Activated CD4-positive, alpha-beta T cell treated with anti-CD3 and anti-CD28 coated beads, Interleukin-2, amount 50 U/mL, for 1 hour (primary cell): Measurements from ENCODE around the gene FBLN2.

Experiments used
- DNase-seq: peaks from one replicate; pipeline ENCODE4 v3.0.0-alpha.2; 2020

Gene FBLN2

GRCh38 chr3:13533885-13534301 lies 15.0 kb upstream of the FBLN2 start:
- no peak for DNase-seq

- no peak for DNase-seq
Measured at GRCh38 chr3:13535526-13535875, 13.4 kb upstream of the FBLN2 start.

DNA sequence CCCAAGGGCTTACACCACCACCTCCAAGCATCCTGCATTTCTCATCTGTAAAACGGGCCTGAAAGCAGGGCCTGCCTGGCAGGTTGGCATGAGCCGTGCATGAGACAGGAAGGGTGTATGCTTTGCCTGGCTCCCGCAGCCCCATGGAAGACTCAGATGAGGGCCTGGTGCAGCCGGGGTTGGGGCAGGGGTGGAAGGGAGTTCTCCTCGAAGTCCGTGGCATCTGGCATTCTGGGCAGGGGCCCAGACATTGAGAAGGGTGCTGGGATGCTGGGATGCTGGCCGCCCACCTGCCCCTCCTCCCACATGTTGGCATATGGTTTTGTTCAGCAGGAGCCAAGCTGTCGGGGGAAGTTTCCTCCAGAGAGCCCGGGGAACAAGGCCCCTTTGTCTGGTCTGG lies 13.0 kb upstream of the FBLN2 start:
- no peak for DNase-seq

- no peak for DNase-seq
Measured at GRCh38 chr3:13536432-13536831, 12.5 kb upstream of the FBLN2 start.

- DNase-seq, result no peak
Measured at GRCh38 chr3:13536832-13537231, 12.1 kb upstream of the FBLN2 start.

- DNase-seq, result no peak
Measured at GRCh38 chr3:13537244-13537908, 11.5 kb upstream of the FBLN2 start.

DNA sequence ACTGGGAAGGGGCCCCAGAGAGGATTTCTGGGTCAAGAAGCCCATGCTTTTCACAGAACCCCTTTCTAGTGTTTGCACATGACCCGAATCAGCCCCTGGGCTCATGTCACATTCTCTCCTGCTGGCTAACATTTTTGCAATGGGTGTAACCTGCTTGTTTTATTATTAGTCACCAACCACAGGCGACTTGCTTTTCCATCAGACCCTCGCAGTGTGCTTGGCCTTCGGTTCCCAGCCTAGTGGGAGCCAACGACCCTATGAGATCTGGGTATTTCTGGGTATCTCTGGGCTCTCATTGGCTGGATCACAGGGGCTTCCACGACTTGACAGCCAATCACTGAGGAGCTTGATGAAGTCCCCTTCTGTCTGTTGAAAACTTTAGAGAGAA lies 11.0 kb upstream of the FBLN2 start:
- no peak for DNase-seq

DNA sequence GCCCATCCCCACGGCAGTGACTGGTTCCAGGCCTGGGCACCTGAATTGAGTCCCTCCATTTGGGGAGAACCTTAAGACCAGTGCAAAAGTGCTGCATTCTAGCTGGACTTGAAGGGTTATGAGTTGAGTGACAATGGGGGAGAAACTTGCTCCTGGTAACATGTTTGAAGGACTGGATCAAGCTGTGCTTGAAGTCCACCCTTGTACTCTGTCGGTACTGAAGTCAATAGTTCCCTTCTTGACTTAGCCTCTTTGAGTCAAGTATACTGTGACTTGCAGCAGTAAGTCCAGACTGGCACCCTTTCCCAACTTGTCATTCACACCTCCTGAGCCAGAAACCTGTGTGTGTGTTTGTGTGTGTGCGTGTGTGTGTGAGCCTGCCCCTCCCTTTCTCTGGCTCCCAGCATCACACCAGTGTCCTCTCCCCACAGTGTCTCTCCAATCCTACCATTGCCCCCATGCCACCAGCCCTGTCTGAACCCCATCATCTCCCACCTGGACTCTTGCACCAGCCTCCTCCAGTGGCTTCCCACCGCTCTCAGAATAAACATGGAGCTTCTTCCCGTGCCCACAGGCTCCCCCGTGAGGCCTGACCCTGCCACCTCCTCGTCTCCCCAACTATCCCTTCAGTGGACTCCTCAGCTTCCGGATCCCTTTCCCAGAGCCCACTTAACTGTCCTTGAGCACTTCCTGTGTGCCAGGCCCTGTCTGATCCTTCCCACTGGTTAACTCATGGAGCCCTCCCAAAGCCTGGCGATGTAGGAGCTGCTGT lies 10.2 kb upstream of the FBLN2 start:
- no peak for DNase-seq

GRCh38 chr3:13539292-13539638 lies 9.7 kb upstream of the FBLN2 start:
- no peak for DNase-seq

DNA sequence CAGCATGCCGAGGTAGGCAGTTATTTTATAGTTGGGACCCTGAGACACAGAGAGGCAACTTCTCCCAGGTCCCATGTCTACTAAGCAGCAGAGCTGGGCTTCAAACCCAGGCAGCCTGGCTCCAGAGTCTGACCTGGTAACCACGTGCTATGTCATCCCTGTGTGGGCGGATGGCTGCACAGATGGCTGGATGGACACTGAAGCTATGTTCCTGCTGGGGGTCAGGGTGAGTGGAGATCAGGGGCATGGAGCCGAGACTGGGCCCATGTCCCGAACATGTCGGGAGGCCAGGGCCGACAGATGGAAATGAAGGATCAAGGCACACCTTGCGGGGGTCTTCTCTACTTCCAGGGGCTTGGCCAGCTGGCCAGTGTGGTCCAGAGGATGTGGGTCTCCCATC lies 9.3 kb upstream of the FBLN2 start:
- no peak for DNase-seq

DNA sequence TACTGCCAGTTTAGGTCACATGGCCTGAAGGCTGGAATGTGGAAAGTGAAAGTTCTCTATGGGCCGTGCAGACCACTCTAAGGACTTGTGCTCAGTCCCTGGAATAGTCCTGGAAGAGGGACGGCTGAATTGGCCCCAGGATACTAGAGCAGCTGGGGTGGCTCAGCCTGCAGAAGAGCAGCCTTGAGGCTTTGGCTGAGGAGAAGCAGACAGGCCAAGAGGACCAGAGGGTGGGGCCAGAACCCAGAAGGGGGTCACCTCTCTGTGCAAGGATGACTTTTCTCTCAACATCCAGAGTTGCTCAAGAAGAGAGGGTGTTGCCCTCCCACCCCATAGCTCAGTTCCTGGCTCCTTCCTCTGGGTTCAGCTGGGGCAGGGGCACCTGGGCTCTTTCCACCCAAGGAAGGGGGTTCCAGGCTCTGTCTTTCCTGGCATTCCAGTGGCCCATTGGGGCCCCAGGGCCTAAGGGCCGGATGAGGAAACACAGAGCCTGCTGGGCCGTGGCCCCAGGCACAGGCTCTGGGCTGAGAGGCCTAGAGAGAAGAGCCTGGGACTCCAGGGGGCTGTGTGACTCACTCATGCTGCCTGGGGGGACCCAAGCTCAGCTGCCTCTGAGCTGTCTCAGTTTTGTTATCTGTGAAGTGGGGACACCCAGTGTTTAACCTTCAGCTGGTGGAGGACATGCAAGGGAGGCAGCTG lies 8.5 kb upstream of the FBLN2 start:
- no peak for DNase-seq

- no peak for DNase-seq
Measured at GRCh38 chr3:13541691-13542090, 7.2 kb upstream of the FBLN2 start.

DNA sequence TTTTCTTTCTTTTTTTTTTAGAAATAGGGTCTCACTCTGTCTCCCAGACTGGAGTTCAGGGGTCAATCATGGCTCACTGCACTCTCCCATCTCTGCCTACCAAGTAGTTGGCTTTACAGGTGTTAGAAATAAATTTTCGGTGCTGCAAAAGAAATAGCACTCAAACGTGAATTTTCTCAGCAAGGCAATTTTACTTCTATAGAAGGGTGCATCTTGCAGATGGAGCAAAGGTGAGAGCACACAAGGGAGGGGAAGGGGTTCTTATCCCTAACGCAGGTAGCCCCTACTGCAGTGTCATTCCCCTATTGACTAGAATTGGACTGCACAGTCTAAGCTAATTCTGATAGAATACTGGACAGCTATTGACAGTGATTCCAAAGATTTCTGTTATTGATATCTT lies 6.8 kb upstream of the FBLN2 start:
- no peak for DNase-seq

GRCh38 chr3:13543253-13543652 lies 5.7 kb upstream of the FBLN2 start:
- DNase-seq, result no peak

DNA sequence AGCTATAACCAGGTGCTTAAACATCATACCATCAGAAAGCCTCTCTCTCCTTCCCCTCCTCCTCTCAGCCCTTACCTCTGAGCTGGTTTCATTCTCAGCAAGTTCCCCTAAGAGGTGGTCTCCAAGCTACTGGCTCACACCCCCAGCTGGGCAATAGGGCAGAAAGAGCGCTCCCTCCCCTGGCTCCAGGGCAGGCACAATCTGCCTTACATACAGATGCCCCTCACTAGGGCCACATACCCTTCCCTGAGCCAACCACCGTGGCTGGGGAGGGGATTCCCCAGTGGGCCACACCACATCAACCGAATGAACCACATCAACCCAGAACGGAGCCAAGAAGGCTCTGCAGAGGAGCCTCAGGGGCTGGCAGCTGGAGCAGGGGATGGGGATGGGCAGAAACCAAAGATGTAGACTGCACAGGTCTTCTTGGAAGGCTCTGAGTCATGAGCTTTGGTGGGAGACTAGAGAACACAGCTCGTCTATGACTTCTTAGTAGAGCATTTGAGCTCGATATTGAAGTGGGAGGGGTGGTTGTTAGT lies 4.6 kb upstream of the FBLN2 start:
- DNase-seq, result peak; percentile 39

- no peak for DNase-seq
Measured at GRCh38 chr3:13544951-13545651, 3.8 kb upstream of the FBLN2 start.

DNA sequence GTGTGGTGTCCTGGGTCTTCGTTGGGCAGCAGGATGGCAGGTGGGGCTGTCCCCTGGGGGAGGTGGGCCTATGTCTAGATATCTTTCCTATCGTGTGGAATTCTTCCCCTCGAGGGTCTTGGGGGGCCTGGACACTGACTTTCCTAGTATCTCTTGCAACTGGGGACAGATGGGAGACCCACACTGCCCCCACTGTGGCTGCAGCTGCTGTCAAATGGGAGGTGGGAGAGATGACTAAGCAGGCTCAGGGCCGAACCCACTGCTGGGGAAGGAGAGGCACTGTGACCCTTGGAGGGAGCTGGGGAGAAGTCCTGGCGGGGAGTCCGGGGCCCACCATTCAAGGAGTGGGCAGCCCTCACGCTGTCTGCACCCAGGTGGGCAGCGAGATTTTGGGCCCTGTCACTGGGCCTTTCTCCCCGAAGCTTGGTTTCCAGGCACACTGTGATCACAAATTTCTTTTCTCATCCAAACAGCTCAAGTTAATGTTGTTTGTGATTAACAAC lies 2.9 kb upstream of the FBLN2 start:
- no peak for DNase-seq

GRCh38 chr3:13546667-13547171 lies 2.2 kb upstream of the FBLN2 start:
- DNase-seq, result no peak

DNA sequence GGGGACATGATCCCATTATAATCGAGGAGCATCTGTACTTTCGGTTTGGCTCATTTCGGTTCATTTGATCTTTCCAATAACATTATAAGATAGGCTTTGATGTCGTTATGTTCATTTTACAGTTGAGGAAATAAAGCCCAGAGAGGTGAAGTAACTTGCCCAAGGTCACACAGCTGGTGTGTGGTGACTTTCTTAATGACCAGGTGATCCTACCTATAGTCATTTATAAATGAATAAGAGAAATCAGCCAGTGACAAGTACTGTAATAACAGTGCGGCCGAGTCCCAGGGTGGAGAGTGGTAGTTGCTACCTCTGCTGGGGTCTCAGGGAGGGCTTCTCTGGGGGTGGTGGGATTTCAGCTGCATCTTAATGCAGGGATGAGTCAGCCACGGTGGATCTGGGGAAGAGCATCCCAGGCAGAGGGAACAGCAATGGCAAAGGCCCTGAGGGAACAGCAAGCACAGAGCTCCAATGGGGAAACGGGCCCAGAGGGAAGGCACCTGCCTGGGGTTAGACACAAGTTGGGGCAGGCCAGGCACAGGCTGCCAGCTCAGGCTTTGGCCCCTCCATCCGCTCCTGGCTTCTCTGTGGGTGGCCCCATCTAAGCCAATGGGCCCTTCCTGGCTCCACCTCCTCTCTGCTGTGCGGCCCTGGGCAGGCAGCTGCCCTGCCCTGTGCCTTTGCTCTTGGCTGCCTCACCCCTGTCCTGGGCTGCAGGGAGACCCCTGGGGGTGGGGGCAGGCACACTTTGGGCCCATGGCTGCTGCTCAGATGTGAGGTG lies 1.1 kb upstream of the FBLN2 start:
- DNase-seq, result no peak

DNA sequence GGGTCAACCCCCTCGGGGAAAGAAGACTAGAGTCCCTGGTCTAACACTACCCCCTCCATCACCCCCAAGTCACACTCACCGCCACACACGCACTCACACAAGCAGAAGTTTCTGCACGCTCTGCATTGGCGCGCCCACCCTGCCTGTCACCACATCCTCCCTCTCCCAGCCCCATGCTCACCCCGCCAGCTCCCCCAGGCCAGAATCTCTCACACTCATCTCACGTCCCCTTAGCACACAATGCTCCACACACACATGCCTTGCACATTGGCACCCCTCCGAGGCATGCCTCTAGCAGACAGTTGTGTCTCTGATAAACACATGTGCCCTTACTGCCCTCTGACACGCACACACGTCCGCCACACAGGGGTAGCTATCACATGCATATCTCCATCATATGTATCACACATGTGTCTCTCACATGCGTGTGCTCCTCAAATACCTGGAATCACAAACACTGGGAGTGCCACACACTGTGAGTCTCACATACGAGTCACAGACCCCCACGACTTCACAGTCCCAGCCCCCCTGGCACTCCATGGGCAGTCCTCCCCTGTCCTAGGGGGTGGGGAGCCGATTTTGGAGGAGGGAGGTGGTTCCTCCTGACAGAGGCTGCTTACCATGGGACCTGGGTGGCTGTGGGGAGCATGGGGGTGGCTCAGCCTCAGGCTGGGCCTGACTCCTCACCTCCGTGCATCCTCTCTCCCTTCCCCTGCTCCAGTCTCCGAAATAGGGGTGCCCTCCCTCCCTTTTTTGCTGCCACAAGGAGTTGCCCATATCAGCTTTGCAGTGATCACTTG lies 898 bp downstream of the FBLN2 start:
- DNase-seq, result no peak

DNA sequence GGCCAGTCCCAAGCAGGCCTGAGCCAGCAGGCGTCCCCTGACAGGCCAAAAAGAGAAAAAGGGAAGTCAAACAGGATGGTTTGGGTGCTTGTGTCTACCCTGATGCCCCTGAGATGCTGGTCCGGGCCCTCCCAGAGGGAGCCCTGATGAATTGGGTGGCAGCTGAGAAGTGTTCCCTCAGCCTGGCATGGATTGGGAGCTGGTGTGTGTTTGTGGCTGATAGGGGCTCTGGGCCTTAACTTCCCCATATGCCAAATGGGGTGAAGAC lies 1.4 kb downstream of the FBLN2 start:
- no peak for DNase-seq
